ENCODE data around the gene FRMD1.

FRMD1 gene

GRCh38 chr6:168097221-168097620, 18.2 kb upstream of the FRMD1 start:
- TF ChIP-seq USF1 (IDR thresholded peaks at IDR 0.05) (no peak), REST (IDR thresholded peaks at IDR 0.05; ENCODE audit: low read depth) (no peak), EP300 (IDR thresholded peaks at IDR 0.05; ENCODE audit: borderline replicate concordance) (no peak), MAX (IDR thresholded peaks at IDR 0.05) (no peak), FOXM1 (IDR thresholded peaks at IDR 0.05; ENCODE audit: borderline replicate concordance, low read depth) (no peak), TCF12 (IDR thresholded peaks at IDR 0.05; ENCODE audit: low read depth) (no peak), TEAD4 (IDR thresholded peaks at IDR 0.05) (no peak), ZBTB7A (IDR thresholded peaks at IDR 0.05; ENCODE audit: low read depth) (no peak), EGR1 (IDR thresholded peaks at IDR 0.05) (no peak), CEBPB (IDR thresholded peaks at IDR 0.05) (no peak), NFIC (IDR thresholded peaks at IDR 0.05) (no peak), TAF1 (IDR thresholded peaks at IDR 0.05; ENCODE audit: low read depth) (no peak), CREB1 (IDR thresholded peaks at IDR 0.05; ENCODE audit: low read depth) (no peak), RAD21 (IDR thresholded peaks at IDR 0.05; ENCODE audit: low read depth) (no peak)

- TF ChIP-seq USF1 (IDR thresholded peaks at IDR 0.05) (no peak), FOXM1 (IDR thresholded peaks at IDR 0.05; ENCODE audit: borderline replicate concordance, low read depth) (no peak), EGR1 (IDR thresholded peaks at IDR 0.05) (no peak), YY1 (IDR thresholded peaks at IDR 0.05; ENCODE audit: low read depth) (no peak), TEAD4 (IDR thresholded peaks at IDR 0.05) (no peak), CREB1 (IDR thresholded peaks at IDR 0.05; ENCODE audit: low read depth) (no peak), RAD21 (IDR thresholded peaks at IDR 0.05; ENCODE audit: low read depth) (no peak)
These were observed 17.3 kb upstream of the FRMD1 start for GRCh38 chr6:168096271-168096764.

DNA sequence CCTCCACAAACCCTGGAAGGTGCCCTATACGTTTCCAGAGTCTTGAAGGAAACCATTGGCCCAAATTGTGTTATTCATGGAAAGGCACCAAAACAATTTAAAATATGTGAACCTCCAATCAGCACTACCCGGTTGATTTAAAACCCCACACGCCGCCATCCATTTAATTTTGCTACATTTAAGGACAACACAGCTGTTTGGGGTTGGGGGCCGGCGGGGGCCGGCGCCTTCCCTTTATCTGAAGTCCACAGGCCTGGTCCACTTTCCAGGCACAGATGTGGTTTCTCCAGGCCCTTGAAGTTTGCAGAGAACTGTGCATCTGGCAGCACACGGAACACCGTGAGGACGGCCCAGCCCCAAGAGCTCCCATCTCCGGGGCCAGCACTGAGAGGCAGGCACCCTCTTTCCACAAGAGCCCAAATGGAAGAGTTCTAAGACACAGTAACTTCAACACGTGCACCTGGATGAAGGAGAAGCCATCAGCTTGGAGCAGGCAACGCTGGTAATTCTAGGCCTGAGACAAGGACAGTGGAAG, 16.8 kb upstream of the FRMD1 start:
- TF ChIP-seq FOXM1 (IDR thresholded peaks at IDR 0.05; ENCODE audit: borderline replicate concordance, low read depth): no peak
- no peak for TF ChIP-seq ZBTB7A (IDR thresholded peaks at IDR 0.05; ENCODE audit: low read depth)
- TF ChIP-seq CEBPB (IDR thresholded peaks at IDR 0.05): no peak
- no peak for TF ChIP-seq TEAD4 (IDR thresholded peaks at IDR 0.05)
- no peak for TF ChIP-seq RAD21 (IDR thresholded peaks at IDR 0.05; ENCODE audit: low read depth)
- no peak for TF ChIP-seq EGR1 (IDR thresholded peaks at IDR 0.05)
- TF ChIP-seq CREB1 (IDR thresholded peaks at IDR 0.05; ENCODE audit: low read depth): no peak
- TF ChIP-seq YY1 (IDR thresholded peaks at IDR 0.05; ENCODE audit: low read depth): no peak
- TF ChIP-seq TAF1 (IDR thresholded peaks at IDR 0.05; ENCODE audit: low read depth): no peak
- TF ChIP-seq NFIC (IDR thresholded peaks at IDR 0.05): no peak
- TF ChIP-seq EP300 (IDR thresholded peaks at IDR 0.05; ENCODE audit: borderline replicate concordance): no peak
- no peak for TF ChIP-seq MAX (IDR thresholded peaks at IDR 0.05)
- no peak for TF ChIP-seq USF1 (IDR thresholded peaks at IDR 0.05)
- no peak for TF ChIP-seq REST (IDR thresholded peaks at IDR 0.05; ENCODE audit: low read depth)
- no peak for TF ChIP-seq TCF12 (IDR thresholded peaks at IDR 0.05; ENCODE audit: low read depth)

- TF ChIP-seq USF1 (IDR thresholded peaks at IDR 0.05) (no peak), FOXM1 (IDR thresholded peaks at IDR 0.05; ENCODE audit: borderline replicate concordance, low read depth) (no peak), REST (IDR thresholded peaks at IDR 0.05; ENCODE audit: low read depth) (no peak), CREB1 (IDR thresholded peaks at IDR 0.05; ENCODE audit: low read depth) (no peak), ZBTB7A (IDR thresholded peaks at IDR 0.05; ENCODE audit: low read depth) (no peak), YY1 (IDR thresholded peaks at IDR 0.05; ENCODE audit: low read depth) (no peak), CEBPB (IDR thresholded peaks at IDR 0.05) (no peak), MAX (IDR thresholded peaks at IDR 0.05) (no peak), NFIC (IDR thresholded peaks at IDR 0.05) (no peak)
These were observed 16.2 kb upstream of the FRMD1 start for GRCh38 chr6:168095171-168095691.

All from Ishikawa (cell line).